ENCODE measurements around the gene TNS3.

The TNS3 gene

GRCh38 chr7:47581804-47582763 is at the start of gene TNS3:
TNS3 (minus strand) TSS chr7:47582111; CDS start chr7:47439636, 142,475 bp downstream.
- Histone ChIP-seq H3K4me3 (peak within 1 kb of the TSS; percentile 43; the same call in 1 of the 2 replicates), H3K27ac (no peak within 1 kb of the TSS), H3K9me3 (ENCODE audit: low read depth, low read length) (no peaks in the 10 kb centered on the region), H3K36me3 (ENCODE audit: insufficient read depth, low read length) (no peaks in the 10 kb centered on the region), H3K9ac (ENCODE audit: insufficient read length) (no peak within 1 kb of the TSS)
- no peak for DNase-seq (ENCODE audit: low read depth, low spot score)
- TF ChIP-seq POLR2AphosphoS5 (IDR thresholded peaks at IDR 0.05; ENCODE audit: borderline replicate concordance, low read depth, low read length) (no peak), FOXP2 (optimal IDR thresholded peaks at IDR 0.05; ENCODE audit: control extremely low read depth, extremely low read length, insufficient read depth) (no peak), EZH2 (IDR thresholded peaks at IDR 0.05) (no peak)

GRCh38 chr7:47631711-47632110 is 49.8 kb upstream of the TNS3 start:
- Histone ChIP-seq H3K27ac (no peak overlapping the region), H3K9ac (ENCODE audit: insufficient read length) (no peak overlapping the region), H3K36me3 (ENCODE audit: insufficient read depth, low read length) (no peaks in the 10 kb centered on the region), H3K9me3 (ENCODE audit: low read depth, low read length) (no peaks in the 10 kb centered on the region), H3K4me3 (no peak overlapping the region)
- DNase-seq (ENCODE audit: low read depth, low spot score) = no peak
- no peak for TF ChIP-seq EZH2 (IDR thresholded peaks at IDR 0.05)
- no peak for TF ChIP-seq FOXP2 (optimal IDR thresholded peaks at IDR 0.05; ENCODE audit: control extremely low read depth, extremely low read length, insufficient read depth)
- TF ChIP-seq POLR2AphosphoS5 (IDR thresholded peaks at IDR 0.05; ENCODE audit: borderline replicate concordance, low read depth, low read length) = no peak

GRCh38 chr7:47627580-47628283 is 45.8 kb upstream of the TNS3 start:
- Histone ChIP-seq H3K9me3 (ENCODE audit: low read depth, low read length) (no peaks in the 10 kb centered on the region), H3K36me3 (ENCODE audit: insufficient read depth, low read length) (no peaks in the 10 kb centered on the region), H3K4me3 (no peak overlapping the region), H3K9ac (ENCODE audit: insufficient read length) (no peak overlapping the region), H3K27ac (no peak overlapping the region)
- no peak for DNase-seq (ENCODE audit: low read depth, low spot score)
- TF ChIP-seq EZH2 (IDR thresholded peaks at IDR 0.05) (no peak), FOXP2 (optimal IDR thresholded peaks at IDR 0.05; ENCODE audit: control extremely low read depth, extremely low read length, insufficient read depth) (no peak), POLR2AphosphoS5 (IDR thresholded peaks at IDR 0.05; ENCODE audit: borderline replicate concordance, low read depth, low read length) (no peak)

GRCh38 chr7:47625861-47626715 is 44.2 kb upstream of the TNS3 start:
- Histone ChIP-seq H3K9ac (ENCODE audit: insufficient read length) (no peak overlapping the region), H3K27ac (no peak overlapping the region), H3K36me3 (ENCODE audit: insufficient read depth, low read length) (no peaks in the 10 kb centered on the region), H3K9me3 (ENCODE audit: low read depth, low read length) (no peaks in the 10 kb centered on the region), H3K4me3 (no peak overlapping the region)
- TF ChIP-seq FOXP2 (optimal IDR thresholded peaks at IDR 0.05; ENCODE audit: control extremely low read depth, extremely low read length, insufficient read depth) (no peak), POLR2AphosphoS5 (IDR thresholded peaks at IDR 0.05; ENCODE audit: borderline replicate concordance, low read depth, low read length) (no peak), EZH2 (IDR thresholded peaks at IDR 0.05) (no peak)
- DNase-seq (ENCODE audit: low read depth, low spot score) = no peak

- Histone ChIP-seq H3K27ac (no peak overlapping the region), H3K9me3 (ENCODE audit: low read depth, low read length) (no peaks in the 10 kb centered on the region), H3K4me3 (no peak overlapping the region), H3K36me3 (ENCODE audit: insufficient read depth, low read length) (no peaks in the 10 kb centered on the region), H3K9ac (ENCODE audit: insufficient read length) (no peak overlapping the region)
- DNase-seq (ENCODE audit: low read depth, low spot score) = no peak
- TF ChIP-seq EZH2 (IDR thresholded peaks at IDR 0.05) (no peak), FOXP2 (optimal IDR thresholded peaks at IDR 0.05; ENCODE audit: control extremely low read depth, extremely low read length, insufficient read depth) (no peak), POLR2AphosphoS5 (IDR thresholded peaks at IDR 0.05; ENCODE audit: borderline replicate concordance, low read depth, low read length) (no peak)
Measured at GRCh38 chr7:47624689-47625088, 42.8 kb upstream of the TNS3 start.

- DNase-seq (ENCODE audit: low read depth, low spot score) = no peak
- H3K9me3 ChIP-seq (ENCODE audit: low read depth, low read length) = no peaks in the 10 kb centered on the region
- no peak for TF ChIP-seq FOXP2 (optimal IDR thresholded peaks at IDR 0.05; ENCODE audit: control extremely low read depth, extremely low read length, insufficient read depth)
- no peak for TF ChIP-seq POLR2AphosphoS5 (IDR thresholded peaks at IDR 0.05; ENCODE audit: borderline replicate concordance, low read depth, low read length)
- TF ChIP-seq EZH2 (IDR thresholded peaks at IDR 0.05) = no peak
- H3K36me3 ChIP-seq (ENCODE audit: insufficient read depth, low read length) = no peaks in the 10 kb centered on the region
- no peak overlapping the region for H3K27ac ChIP-seq
- H3K9ac ChIP-seq (ENCODE audit: insufficient read length) = peak overlapping the region; percentile 26
- no peak overlapping the region for H3K4me3 ChIP-seq
Measured at GRCh38 chr7:47622946-47623640, 41.2 kb upstream of the TNS3 start.

GRCh38 chr7:47622586-47622945 is 40.7 kb upstream of the TNS3 start:
- H3K27ac ChIP-seq = no peak overlapping the region
- H3K9ac ChIP-seq (ENCODE audit: insufficient read length) = no peak overlapping the region
- no peak overlapping the region for H3K4me3 ChIP-seq

More at GRCh38 chr7:47622586-47622945, 40.7 kb upstream of the TNS3 start:
- no peak for TF ChIP-seq FOXP2 (optimal IDR thresholded peaks at IDR 0.05; ENCODE audit: control extremely low read depth, extremely low read length, insufficient read depth)
- DNase-seq (ENCODE audit: low read depth, low spot score) = no peak
- Histone ChIP-seq H3K36me3 (ENCODE audit: insufficient read depth, low read length) (no peaks in the 10 kb centered on the region), H3K9me3 (ENCODE audit: low read depth, low read length) (no peaks in the 10 kb centered on the region)
